ENCODE data around the gene SKAP1.

SKAP1 gene

GRCh38 chr17:48144231-48144630, 285.8 kb downstream of the SKAP1 start:
- DNase-seq (ENCODE audit: low read depth) = no peak

GRCh38 chr17:48143629-48144028, 286.4 kb downstream of the SKAP1 start:
- no peak for DNase-seq (ENCODE audit: low read depth)

- DNase-seq (ENCODE audit: low read depth) = no peak
Observed at GRCh38 chr17:48139944-48140343, 290.1 kb downstream of the SKAP1 start.

GRCh38 chr17:48137656-48138055, 292.4 kb downstream of the SKAP1 start:
- DNase-seq (ENCODE audit: low read depth) = no peak

- DNase-seq (ENCODE audit: low read depth) = no peak
Observed at GRCh38 chr17:48134912-48135480, 295.0 kb downstream of the SKAP1 start.

GRCh38 chr17:48132385-48132784, 297.6 kb downstream of the SKAP1 start:
- DNase-seq (ENCODE audit: low read depth) = no peak

- peak; percentile 42 for DNase-seq (ENCODE audit: low read depth)
Observed at GRCh38 chr17:48131216-48131824, 298.7 kb downstream of the SKAP1 start.

GRCh38 chr17:48129981-48130380, 300.0 kb downstream of the SKAP1 start:
- no peak for DNase-seq (ENCODE audit: low read depth)

GRCh38 chr17:48128400-48128799, 301.6 kb downstream of the SKAP1 start:
- DNase-seq (ENCODE audit: low read depth) = no peak

GRCh38 chr17:48127371-48128051, 302.5 kb downstream of the SKAP1 start:
- no peak for DNase-seq (ENCODE audit: low read depth)

GRCh38 chr17:48126532-48126850, 303.5 kb downstream of the SKAP1 start:
- no peak for DNase-seq (ENCODE audit: low read depth)

- DNase-seq (ENCODE audit: low read depth) = no peak
Observed at GRCh38 chr17:48125829-48126531, 304.0 kb downstream of the SKAP1 start.

- no peak for DNase-seq (ENCODE audit: low read depth)
Observed at GRCh38 chr17:48123776-48124388, 306.1 kb downstream of the SKAP1 start.

- DNase-seq (ENCODE audit: low read depth) = no peak
Observed at GRCh38 chr17:48123111-48123510, 306.9 kb downstream of the SKAP1 start.

GRCh38 chr17:48122665-48123045, 307.4 kb downstream of the SKAP1 start:
- no peak for DNase-seq (ENCODE audit: low read depth)

- DNase-seq (ENCODE audit: low read depth) = no peak
Observed at GRCh38 chr17:48121923-48122664, 307.9 kb downstream of the SKAP1 start.

GRCh38 chr17:48113201-48113676, 316.8 kb downstream of the SKAP1 start:
- peak; percentile 24 for DNase-seq (ENCODE audit: low read depth)

- DNase-seq (ENCODE audit: low read depth) = no peak
Observed at GRCh38 chr17:48111937-48112241, 318.1 kb downstream of the SKAP1 start.

- no peak for DNase-seq (ENCODE audit: low read depth)
Observed at GRCh38 chr17:48110761-48111160, 319.3 kb downstream of the SKAP1 start.

- DNase-seq (ENCODE audit: low read depth) = peak; percentile 87
Observed at GRCh38 chr17:48107137-48108055, 322.6 kb downstream of the SKAP1 start, which contains the start of gene SNX11. Gene SNX11, plus strand, starts transcription at chr17:48107766. Its CDS starts 4,278 bp downstream, at chr17:48112044.

- DNase-seq (ENCODE audit: low read depth) = no peak
Observed at GRCh38 chr17:48106802-48107136, 323.2 kb downstream of the SKAP1 start.
